ENCODE results near the gene PITPNC1.

- TF ChIP-seq REST (IDR thresholded peaks at IDR 0.05; ENCODE audit: insufficient read depth in 1 of 2, low read depth in 2 of 2, low read length in 1 of 2), result no peak
- no peak for TF ChIP-seq CTCF (IDR thresholded peaks at IDR 0.05)
- no peak for TF ChIP-seq POLR2AphosphoS5 (IDR thresholded peaks at IDR 0.05; ENCODE audit: low read depth, low read length)
- no peak for TF ChIP-seq TCF7L2 (IDR thresholded peaks at IDR 0.05; ENCODE audit: low read depth, low read length)
These were observed 100.6 kb downstream of the PITPNC1 start for GRCh38 chr17:67477687-67478086.

All from Panc1 (cell line).